Measurements from ENCODE around the gene CMC1. TPM values are rescaled to one million over a fixed set of nuclear protein-coding genes. Genes with fewer than 3 reads are reported as not detected.

CMC1 gene
- total RNA-seq, 4 donors from 2014 or later: 7.0 to 39.6 (median 16.1) TPM

- Histone ChIP-seq H3K4me3 (no peak overlapping the region), H3K27ac (no peak overlapping the region), H3K4me1 (no peaks in the 10 kb centered on the region), H3K27me3 (no peaks in the 10 kb centered on the region), H3K9me3 (peaks cover 0 to 3% (median 0%) of the 10 kb centered on the region in 4 donors), H3K36me3 (no peaks in the 10 kb centered on the region)
- TF ChIP-seq CTCF (IDR thresholded peaks at IDR 0.05): no peak
- TF ChIP-seq POLR2A (IDR thresholded peaks at IDR 0.05): no peak
- no peak for DNase-seq
These were observed 22.6 kb upstream of the CMC1 start for GRCh38 chr3:28218917-28219198.

GRCh38 chr3:28224430-28224829, 17.0 kb upstream of the CMC1 start:
- Histone ChIP-seq H3K27ac (no peak overlapping the region), H3K9me3 (no peaks in the 10 kb centered on the region)
- no peak for DNase-seq

GRCh38 chr3:28226020-28226419, 15.4 kb upstream of the CMC1 start:
- H3K4me1 ChIP-seq: no peaks in the 10 kb centered on the region
- TF ChIP-seq POLR2A (IDR thresholded peaks at IDR 0.05) (no peak), CTCF (IDR thresholded peaks at IDR 0.05) (no peak)
- no peak overlapping the region for H3K27ac ChIP-seq

More at GRCh38 chr3:28224430-28224829, 17.0 kb upstream of the CMC1 start:
- no peaks in the 10 kb centered on the region for H3K4me1 ChIP-seq
- TF ChIP-seq POLR2A (IDR thresholded peaks at IDR 0.05): no peak
- no peak for TF ChIP-seq CTCF (IDR thresholded peaks at IDR 0.05)
- no peak overlapping the region for H3K4me3 ChIP-seq
- H3K36me3 ChIP-seq: no peaks in the 10 kb centered on the region
- no peaks in the 10 kb centered on the region for H3K27me3 ChIP-seq

GRCh38 chr3:28228623-28229022, 12.8 kb upstream of the CMC1 start:
- no peaks in the 10 kb centered on the region for H3K4me1 ChIP-seq

More at GRCh38 chr3:28226020-28226419, 15.4 kb upstream of the CMC1 start:
- Histone ChIP-seq H3K36me3 (no peaks in the 10 kb centered on the region), H3K27me3 (no peaks in the 10 kb centered on the region), H3K9me3 (no peaks in the 10 kb centered on the region), H3K4me3 (no peak overlapping the region)
- no peak for DNase-seq

GRCh38 chr3:28232659-28233058, 8.8 kb upstream of the CMC1 start:
- no peak overlapping the region for H3K27ac ChIP-seq
- no peaks in the 10 kb centered on the region for H3K36me3 ChIP-seq
- no peaks in the 10 kb centered on the region for H3K9me3 ChIP-seq
- DNase-seq: no peak
- no peak overlapping the region for H3K4me3 ChIP-seq
- TF ChIP-seq POLR2A (IDR thresholded peaks at IDR 0.05) (no peak), CTCF (IDR thresholded peaks at IDR 0.05) (no peak)
- no peaks in the 10 kb centered on the region for H3K27me3 ChIP-seq
- no peaks in the 10 kb centered on the region for H3K4me1 ChIP-seq

More at GRCh38 chr3:28228623-28229022, 12.8 kb upstream of the CMC1 start:
- DNase-seq: no peak
- Histone ChIP-seq H3K4me3 (no peak overlapping the region), H3K9me3 (no peaks in the 10 kb centered on the region), H3K36me3 (no peaks in the 10 kb centered on the region), H3K27me3 (no peaks in the 10 kb centered on the region), H3K27ac (no peak overlapping the region)
- no peak for TF ChIP-seq POLR2A (IDR thresholded peaks at IDR 0.05)
- no peak for TF ChIP-seq CTCF (IDR thresholded peaks at IDR 0.05)

- TF ChIP-seq POLR2A (IDR thresholded peaks at IDR 0.05) (no peak), CTCF (IDR thresholded peaks at IDR 0.05) (no peak)
- H3K9me3 ChIP-seq: no peaks in the 10 kb centered on the region
- H3K27ac ChIP-seq: no peak overlapping the region
- no peaks in the 10 kb centered on the region for H3K36me3 ChIP-seq
- no peaks in the 10 kb centered on the region for H3K27me3 ChIP-seq
- H3K4me3 ChIP-seq: no peak overlapping the region
- no peak for DNase-seq
- no peaks in the 10 kb centered on the region for H3K4me1 ChIP-seq
These were observed 7.0 kb upstream of the CMC1 start for GRCh38 chr3:28234454-28234853.

All from Peyer's patch (tissue), 4 donors.